ENCODE measurements around the gene DOC2B. TPM values are rescaled to one million over a fixed set of nuclear protein-coding genes. Genes with fewer than 3 reads are reported as not detected.

DOC2B gene
- total and polyA plus RNA-seq, 11 donors, result 1.7 to 13.0 (median 5.8) TPM

DNA sequence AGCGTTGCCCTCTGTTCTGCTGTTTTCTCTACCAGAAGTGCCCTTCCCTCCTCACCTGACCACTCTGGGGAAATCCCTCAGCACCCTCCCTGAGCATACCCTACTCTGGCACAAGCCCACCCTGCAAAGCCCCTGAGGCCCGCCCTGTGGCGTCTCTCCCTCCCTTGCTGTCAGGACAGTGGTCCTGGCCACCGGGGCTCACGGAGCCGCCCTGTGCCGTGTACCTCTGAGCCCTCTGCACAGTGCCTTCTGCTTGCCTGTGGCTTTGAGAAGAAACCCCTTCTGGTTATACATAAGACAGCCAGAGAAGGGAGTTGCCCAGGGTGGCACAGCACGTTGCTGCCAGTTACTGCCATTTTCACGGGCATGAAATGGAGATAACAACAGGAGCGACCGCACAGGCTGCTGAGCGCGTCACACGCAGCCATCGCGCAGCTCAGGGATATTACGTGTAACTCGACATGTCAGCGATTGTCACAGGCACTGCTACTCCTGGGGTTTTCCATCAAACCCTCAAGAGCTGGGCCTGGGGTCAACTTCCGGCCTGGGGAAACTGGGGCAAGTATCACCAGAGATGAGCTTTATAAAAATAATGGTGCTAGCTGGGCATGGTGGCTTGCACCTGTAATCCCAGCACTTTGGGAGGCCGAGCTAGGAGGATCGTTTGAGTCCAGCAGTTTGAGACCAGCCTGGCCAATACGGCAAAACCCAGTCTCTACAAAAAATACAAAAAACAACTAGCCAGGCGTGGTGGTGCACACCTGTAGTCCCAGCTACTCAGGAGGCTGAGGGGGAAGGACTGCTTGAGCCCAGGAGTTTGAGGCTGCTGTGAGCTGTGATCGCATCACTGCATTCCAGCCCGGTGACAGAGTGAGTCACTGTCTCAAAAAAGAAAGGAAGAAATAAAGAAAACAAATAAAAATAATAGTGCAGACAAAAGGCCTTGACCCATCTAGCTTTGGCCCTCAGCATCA is 29.3 kb downstream of the DOC2B start:
- DNase-seq, result peak in 3 of 5 donors; percentile 15 to 27 (median 17)
- Histone ChIP-seq H3K4me1 (no peaks in the 10 kb centered on the region), H3K27ac (no peak overlapping the region), H3K4me3 (no peak overlapping the region), H3K9me3 (no peaks in the 10 kb centered on the region), H3K36me3 (peaks cover 0 to 28% (median 0%) of the 10 kb centered on the region in 9 donors), H3K27me3 (peaks cover 0 to 4% (median 0%) of the 10 kb centered on the region in 9 donors)
- WGBS, 4 donors, result 84 to 90% (median 86%) methylated on average over 23 to 26 of the region's 26 CpGs
- ATAC-seq, result no peak
- TF ChIP-seq POLR2A (IDR thresholded peaks at IDR 0.05), result no peak
- no peak for TF ChIP-seq CTCF (IDR thresholded peaks at IDR 0.05)
- intact Hi-C loops (cut with DNase I), result no loop called here

DNA sequence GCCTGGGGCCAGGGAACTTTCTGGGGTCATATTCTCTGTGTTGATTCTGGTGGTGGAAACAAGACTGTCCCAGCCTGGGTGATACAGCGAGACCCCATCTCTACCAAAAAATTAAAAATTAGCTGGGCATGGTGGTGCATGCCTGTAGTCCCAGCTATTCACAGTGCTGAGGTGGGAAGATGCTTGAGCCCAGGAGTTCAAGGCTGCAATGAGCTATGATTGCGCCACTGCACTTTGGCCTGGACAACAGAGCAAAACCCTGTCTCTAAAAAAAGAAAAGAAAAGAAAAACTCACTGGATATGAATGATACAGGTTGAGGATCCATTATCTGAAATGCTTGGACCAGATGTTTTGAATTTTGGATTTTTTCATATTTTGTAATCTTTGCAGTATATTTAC is 30.4 kb downstream of the DOC2B start:
- ATAC-seq, result no peak
- no peak overlapping the region for H3K27ac ChIP-seq
- peaks cover 0 to under 1% (median 0%) of the 10 kb centered on the region in 12 donors for H3K4me1 ChIP-seq
- DNase-seq, result peak in 2 of 5 donors; percentile 0 to 10
- intact Hi-C loops (cut with DNase I), result no loop called here
- WGBS, 4 donors, result 93 to 97% (median 96%) methylated on average over 2 of the region's 2 CpGs
- no peaks in the 10 kb centered on the region for H3K9me3 ChIP-seq
- H3K36me3 ChIP-seq, result peaks cover 0 to 21% (median 0%) of the 10 kb centered on the region in 9 donors
- no peak for TF ChIP-seq POLR2A (IDR thresholded peaks at IDR 0.05)
- no peak for TF ChIP-seq CTCF (IDR thresholded peaks at IDR 0.05)
- no peak overlapping the region for H3K4me3 ChIP-seq
- H3K27me3 ChIP-seq, result peaks cover 0 to 4% (median 0%) of the 10 kb centered on the region in 9 donors

DNA sequence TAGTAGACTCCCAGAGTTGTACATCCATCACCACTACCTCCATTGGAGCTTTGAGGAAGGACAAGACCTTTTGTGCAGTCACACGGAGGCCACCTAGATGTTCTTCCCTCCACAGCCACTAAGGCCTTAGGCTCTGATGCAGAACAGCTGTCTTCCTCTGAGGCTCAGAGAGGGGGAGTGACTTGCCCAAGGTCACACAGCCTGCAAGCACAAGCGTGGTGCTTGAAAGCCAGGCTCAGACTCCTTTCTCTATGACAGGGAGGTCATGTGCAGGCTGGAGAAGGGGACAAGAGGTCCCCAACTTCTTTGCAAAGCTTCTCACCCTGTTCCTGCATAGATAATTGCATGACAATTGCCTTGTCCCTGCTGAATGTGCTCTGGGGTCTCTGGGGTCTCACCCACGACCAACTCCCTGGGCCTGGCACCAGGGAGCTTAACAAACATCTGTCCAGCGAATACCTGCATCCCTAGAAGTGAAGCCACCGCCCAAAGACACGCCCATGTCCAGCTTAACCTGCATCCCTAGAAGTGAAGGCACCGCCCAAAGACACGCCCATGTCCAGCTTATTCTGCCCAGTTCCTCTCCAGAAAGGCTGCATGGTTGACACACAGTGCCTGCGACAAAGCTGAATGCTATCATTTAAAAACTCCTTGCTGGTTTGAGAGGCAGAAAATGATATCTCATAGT is 31.4 kb downstream of the DOC2B start:
- DNase-seq (peak in 4 of 5 donors; percentile 0 to 14 (median 10)), ATAC-seq (no peak)
- Histone ChIP-seq H3K27me3 (peaks cover 0 to 4% (median 0%) of the 10 kb centered on the region in 9 donors), H3K36me3 (peaks cover 0 to 13% (median 0%) of the 10 kb centered on the region in 9 donors), H3K27ac (no peak overlapping the region), H3K9me3 (no peaks in the 10 kb centered on the region), H3K4me1 (peaks cover 0 to 2% (median 0%) of the 10 kb centered on the region in 12 donors), H3K4me3 (no peak overlapping the region)
- WGBS, 4 donors, result 85 to 87% (median 86%) methylated on average over 9 of the region's 9 CpGs
- TF ChIP-seq POLR2A (IDR thresholded peaks at IDR 0.05) (no peak), CTCF (IDR thresholded peaks at IDR 0.05) (no peak)
- intact Hi-C loops (cut with DNase I), result loop anchor here in 3 of 10 donors (5.0 kb wide), 3 partner anchors 157 to 242 kb away; no protein-coding TSS in a partner anchor

All from heart left ventricle (tissue), 16 donors.